22Rv1 (cell line): ENCODE data around the gene SERTAD3.

Source experiments
- H3K27ac ChIP-seq: fragments of 450-650 bp; 2 replicates; pipeline ENCODE4 v1.5.1; 2017
- CTCF ChIP-seq: fragments of 450-650 bp; IDR thresholded peaks from 2 replicates; pipeline ENCODE4 v1.5.1; 2017; ENCODE audit warnings: mild to moderate bottlenecking
- ZFX ChIP-seq: fragments of 450-650 bp; IDR thresholded peaks from 2 replicates; pipeline ENCODE4 v1.6.1; 2017; ENCODE audit warnings: antibody characterized with exemption, borderline replicate concordance

Gene SERTAD3

GRCh38 chr19:40445780-40446262 lies 1.7 kb upstream of the SERTAD3 start:
- peak overlapping the region; percentile 96 for H3K27ac ChIP-seq
- TF ChIP-seq CTCF: no peak
- no peak for TF ChIP-seq ZFX

- no peak for TF ChIP-seq CTCF
- no peak for TF ChIP-seq ZFX
Measured at GRCh38 chr19:40444825-40445312, 734 bp upstream of the SERTAD3 start.

GRCh38 chr19:40443131-40443999 lies 770 bp downstream of the SERTAD3 start:
- peak overlapping the region; percentile 96 for H3K27ac ChIP-seq
- TF ChIP-seq CTCF: no peak
- no peak for TF ChIP-seq ZFX

More at GRCh38 chr19:40444825-40445312, 734 bp upstream of the SERTAD3 start:
- H3K27ac ChIP-seq: peak overlapping the region; percentile 96

- H3K27ac ChIP-seq: peak overlapping the region; percentile 96
- no peak for TF ChIP-seq ZFX
- no peak for TF ChIP-seq CTCF
Measured at GRCh38 chr19:40442328-40443130, 1.6 kb downstream of the SERTAD3 start.

GRCh38 chr19:40441719-40442253 lies 2.3 kb downstream of the SERTAD3 start:
- TF ChIP-seq CTCF (no peak), ZFX (no peak)
- H3K27ac ChIP-seq: peak overlapping the region; percentile 96

- TF ChIP-seq CTCF (no peak), ZFX (no peak)
- no peak overlapping the region for H3K27ac ChIP-seq
Measured at GRCh38 chr19:40438284-40438683, 5.9 kb downstream of the SERTAD3 start.
